ENCODE results near the gene KRTAP2-3. TPM values are rescaled to one million over a fixed set of nuclear protein-coding genes. Genes with fewer than 3 reads are reported as not detected.

Gene KRTAP2-3
- total RNA-seq, 1 experiment from 2014 or later, result 0.80 TPM

DNA sequence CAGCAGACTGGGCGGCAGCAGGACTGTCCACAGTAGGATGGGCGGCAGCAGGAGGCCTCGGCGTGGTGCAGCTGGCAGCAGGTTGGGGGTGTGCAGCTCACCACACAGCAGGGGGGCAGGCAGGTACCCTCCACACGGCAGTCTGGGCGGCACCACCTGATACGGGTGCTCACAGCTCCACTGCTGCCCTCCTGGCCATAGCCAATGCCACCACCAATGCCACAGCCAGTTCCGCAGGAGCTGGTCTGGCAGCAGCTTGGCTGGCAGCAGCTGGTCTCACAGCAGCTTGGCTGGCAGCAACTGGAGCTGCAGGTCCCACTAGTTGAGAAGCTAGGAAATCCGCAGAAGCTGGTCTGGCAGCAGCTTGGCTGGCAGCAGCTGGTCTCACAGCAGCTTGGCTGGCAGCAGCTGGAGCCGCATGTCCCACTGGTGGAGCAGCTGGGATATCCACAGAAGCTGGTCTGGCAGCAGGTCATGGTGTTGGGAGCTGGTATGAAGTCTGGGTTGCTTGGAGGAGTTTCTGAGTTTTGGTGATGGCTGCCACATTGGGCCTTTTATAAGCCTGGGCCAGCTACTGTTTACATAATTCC, 25.5 kb downstream of the KRTAP2-3 start, which contains the start of gene KRTAP1-3:
Gene KRTAP1-3, minus strand, starts transcription at position 529 of the 590 bp plus-strand sequence. Its CDS starts 53 bp downstream, at position 476.
- DNase-seq (ENCODE audit: low read depth), result peak; percentile 68

DNA sequence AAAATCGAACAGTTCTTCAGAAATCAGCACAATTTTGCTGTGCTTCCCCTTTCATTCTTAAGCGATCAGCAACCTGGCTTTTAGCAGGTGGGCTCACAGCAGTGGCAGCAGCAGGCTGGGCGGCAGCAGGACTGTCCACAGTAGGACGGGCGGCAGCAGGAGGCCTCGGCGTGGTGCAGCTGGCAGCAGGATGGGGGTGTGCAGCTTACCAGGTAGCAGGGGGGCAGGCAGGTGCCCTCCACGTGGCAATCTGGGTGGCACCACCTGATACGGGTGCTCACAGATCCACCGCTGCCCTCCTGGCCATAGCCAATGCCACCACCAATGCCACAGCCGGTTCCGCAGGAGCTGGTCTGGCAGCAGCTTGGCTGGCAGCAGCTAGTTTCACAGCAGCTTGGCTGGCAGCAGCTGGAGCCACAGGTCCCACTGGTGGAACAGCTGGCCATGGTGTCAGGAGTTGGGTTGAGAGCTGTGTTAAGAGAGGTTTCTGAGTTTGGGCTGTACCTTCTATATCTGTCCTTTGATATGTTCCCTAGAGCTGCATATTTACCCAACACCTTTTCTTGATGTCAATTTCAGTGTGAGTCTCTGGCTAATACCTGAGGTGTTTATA, 30.2 kb downstream of the KRTAP2-3 start, which contains the start of gene KRTAP1-4:
Gene KRTAP1-4, minus strand, starts transcription at position 563 of the 613 bp plus-strand sequence. Its CDS starts 117 bp downstream, at position 446.
- DNase-seq (ENCODE audit: low read depth), result no peak

DNA sequence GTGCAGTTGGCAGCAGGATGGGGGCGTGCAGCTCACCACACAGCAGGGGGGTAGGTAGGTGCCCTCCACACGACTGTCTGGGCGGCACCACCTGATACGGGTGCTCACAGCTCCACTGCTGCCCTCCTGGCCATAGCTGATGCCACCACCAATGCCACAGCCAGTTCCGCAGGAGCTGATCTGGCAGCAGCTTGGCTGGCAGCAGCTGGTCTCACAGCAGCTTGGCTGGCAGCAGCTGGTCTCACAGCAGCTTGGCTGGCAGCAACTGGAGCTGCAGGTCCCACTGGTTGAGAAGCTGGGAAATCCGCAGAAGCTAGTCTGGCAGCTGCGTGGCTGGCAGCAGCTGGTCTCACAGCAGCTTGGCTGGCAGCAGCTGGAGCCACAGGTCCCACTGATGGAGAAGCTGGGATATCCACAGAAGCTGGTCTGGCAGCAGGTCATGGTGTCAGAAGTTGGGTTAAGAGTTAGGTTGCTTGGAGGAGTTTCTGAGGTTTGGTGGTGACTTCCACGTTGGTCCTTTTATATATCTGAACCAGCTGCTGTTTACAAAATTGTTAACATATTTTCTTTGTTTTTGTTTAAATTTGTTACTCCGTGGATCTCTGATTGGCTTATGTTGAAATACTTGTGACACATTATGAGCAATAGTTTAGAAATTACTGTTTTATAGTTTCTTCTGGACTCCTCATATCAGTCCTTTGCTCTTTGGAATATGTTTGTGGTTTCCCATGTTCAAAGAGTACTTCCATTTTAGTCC, 33.0 kb downstream of the KRTAP2-3 start, which contains the start of gene KRTAP1-5:
Gene KRTAP1-5, minus strand, starts transcription at position 494 of the 757 bp plus-strand sequence. Its CDS starts 53 bp downstream, at position 441.
- peak; percentile 98 for DNase-seq (ENCODE audit: low read depth)

DNA sequence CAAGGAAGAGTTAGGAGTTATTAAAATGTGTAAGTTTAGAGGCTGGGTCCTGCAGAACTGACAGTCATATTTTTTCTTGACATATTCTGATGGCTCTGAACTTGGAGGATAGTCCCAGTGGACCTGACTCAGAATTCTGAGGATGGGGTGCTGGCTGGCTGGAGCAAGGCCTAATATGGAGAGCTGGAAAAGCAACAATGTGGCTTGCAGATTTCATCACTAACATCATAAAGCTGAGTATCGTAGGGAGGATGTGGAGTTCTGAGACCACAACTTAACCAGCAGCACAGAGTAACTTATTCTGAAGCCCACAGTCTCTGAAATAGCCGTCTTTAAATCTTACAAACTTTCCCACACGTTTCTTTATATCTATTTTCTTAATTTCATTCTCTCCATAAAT, 35.2 kb downstream of the KRTAP2-3 start:
- DNase-seq (ENCODE audit: low read depth), result peak; percentile 38

DNA sequence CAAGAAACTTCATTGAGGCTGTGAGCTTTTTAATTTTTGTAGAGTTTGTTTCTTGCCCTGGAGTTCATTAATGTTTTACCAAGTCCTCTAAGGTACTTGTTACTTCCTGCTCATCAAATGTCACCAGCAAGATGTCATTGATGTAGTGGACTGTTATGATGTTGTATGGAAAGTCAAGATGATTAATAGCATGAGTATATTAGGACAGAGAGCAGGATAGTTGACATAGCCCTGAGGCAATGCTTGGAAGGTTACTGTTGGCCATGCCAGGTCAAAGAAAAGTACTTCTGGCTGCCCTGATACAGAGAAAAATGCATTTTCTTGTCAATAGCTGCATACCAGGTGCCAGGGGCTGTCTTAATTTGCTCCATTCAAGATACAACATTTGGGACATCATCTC, 39.6 kb downstream of the KRTAP2-3 start:
- DNase-seq (ENCODE audit: low read depth), result no peak

DNA sequence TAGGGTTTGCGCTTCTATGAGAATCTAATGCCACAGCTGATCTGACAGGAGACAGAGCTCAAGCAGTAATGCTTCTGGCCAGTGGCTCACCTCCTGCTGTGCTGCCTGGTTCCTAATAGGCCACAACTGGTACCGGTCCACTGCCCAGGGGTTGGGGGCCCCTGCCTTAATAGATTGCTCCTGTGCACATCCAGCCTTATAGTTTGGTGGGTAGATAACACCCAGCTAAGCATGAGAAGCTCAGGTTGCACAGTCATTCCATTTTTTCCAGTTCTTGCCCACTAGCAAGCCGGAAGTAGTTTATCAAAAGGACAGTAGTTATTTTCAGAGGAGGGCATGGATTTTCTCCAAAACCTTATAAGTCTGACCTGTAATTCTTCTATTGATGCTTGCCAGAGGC, 40.5 kb downstream of the KRTAP2-3 start:
- DNase-seq (ENCODE audit: low read depth), result no peak

DNA sequence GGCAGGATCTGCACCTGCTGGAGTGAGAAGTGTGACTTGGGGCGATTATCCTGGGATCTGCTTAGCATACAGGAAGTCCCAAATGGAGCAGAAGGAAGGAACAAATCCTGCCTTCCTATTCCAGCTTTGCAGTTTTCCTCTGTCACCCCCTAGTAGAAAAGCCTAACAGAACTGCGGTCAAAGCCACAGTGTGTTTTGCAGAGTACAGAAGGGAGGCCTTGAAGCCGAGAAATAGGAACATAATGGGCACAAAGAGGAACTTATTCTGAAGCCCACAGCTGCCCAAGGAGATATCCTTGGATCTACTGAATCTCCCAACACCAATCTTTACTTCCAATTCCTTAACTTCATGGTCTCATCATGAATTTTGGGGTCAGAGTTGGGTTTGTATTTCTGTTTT, 41.4 kb downstream of the KRTAP2-3 start:
- no peak for DNase-seq (ENCODE audit: low read depth)

DNA sequence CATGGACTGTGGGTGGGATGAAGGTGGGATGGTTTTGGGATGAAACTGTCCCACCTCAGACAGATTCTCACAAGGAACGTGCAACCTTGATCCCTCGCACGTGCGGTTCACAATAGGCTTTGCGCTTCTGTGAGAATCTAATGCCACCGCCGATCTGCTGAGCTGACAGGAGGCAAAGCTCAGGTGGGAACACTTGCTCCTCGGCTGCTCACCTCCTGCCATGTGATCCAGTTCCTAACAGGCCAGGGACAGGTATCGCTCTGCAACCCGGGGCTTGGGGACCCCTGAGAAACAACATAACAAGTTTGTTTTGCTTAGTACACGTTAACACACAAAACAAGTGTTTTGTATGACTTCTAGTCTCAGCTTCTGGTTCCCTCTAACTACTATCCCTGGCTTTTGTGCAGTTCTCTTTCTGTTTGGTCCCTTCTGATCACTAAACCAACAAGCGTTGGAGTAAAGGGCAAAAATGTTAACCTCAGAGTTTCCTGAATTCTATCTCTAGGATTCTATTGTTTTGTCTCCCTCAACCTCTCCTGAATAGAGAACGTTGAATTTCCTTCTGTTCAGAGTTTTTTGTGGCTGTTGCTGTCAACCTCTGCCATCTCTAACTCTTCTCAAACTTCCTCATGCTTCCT, 43.2 kb downstream of the KRTAP2-3 start:
- DNase-seq (ENCODE audit: low read depth), result no peak

DNA sequence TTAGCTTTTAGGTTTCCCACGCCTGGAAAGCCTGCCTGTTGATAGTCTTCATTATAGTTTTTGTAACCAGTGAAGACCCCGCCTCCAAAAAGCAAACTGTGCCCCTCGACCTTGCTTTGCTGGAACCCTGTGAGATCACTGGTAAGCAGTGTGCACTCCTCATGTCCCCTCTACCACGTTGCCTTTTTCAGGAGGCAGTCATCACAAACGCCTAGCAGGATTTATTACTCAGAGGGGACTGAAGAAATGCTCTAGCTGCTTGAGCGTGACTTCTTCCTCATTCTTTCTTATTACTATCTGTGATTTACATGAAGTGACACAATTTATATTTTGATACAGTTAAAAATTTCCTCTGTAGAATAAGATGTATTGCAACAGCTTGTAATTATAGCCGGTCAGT, 44.5 kb downstream of the KRTAP2-3 start:
- DNase-seq (ENCODE audit: low read depth), result no peak

DNA sequence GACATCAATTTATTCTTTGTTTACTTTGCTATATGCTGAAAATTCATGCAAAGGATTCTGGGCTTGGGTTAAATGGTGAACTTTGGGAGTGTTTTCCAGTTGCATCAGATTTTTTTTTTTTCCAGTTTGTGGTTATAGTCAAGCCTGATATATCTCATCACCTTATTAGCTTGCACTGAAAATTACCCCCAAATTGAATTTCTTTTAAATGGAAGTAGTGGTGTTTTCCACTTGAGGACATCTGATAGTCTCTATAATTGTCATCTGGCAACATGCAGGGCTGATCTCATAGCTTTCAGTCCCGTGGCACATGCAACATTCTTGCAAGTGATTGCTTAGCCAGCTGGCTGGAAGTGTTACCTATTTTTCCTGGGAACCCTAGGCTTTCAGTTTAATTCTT, 46.3 kb downstream of the KRTAP2-3 start:
- DNase-seq (ENCODE audit: low read depth), result peak; percentile 37

DNA sequence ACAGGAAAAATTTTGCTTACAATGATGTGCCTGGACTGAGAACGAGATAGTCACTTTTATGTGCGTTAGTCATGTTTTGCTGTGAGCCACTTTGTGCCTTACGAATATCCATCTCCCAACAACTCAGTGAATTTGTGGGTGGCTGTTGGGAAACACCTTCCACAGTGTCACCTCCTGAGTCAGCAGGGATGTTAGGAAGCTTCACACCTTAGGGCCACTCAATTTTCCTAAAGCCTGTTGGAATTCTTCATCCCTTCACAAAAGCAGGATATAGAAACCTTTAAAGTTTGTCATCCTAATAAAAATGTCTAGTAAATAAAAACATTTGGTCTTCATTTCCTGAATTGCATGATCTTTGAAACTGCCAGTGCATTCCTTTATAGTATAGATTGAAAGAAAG, 46.7 kb downstream of the KRTAP2-3 start:
- no peak for DNase-seq (ENCODE audit: low read depth)

DNA sequence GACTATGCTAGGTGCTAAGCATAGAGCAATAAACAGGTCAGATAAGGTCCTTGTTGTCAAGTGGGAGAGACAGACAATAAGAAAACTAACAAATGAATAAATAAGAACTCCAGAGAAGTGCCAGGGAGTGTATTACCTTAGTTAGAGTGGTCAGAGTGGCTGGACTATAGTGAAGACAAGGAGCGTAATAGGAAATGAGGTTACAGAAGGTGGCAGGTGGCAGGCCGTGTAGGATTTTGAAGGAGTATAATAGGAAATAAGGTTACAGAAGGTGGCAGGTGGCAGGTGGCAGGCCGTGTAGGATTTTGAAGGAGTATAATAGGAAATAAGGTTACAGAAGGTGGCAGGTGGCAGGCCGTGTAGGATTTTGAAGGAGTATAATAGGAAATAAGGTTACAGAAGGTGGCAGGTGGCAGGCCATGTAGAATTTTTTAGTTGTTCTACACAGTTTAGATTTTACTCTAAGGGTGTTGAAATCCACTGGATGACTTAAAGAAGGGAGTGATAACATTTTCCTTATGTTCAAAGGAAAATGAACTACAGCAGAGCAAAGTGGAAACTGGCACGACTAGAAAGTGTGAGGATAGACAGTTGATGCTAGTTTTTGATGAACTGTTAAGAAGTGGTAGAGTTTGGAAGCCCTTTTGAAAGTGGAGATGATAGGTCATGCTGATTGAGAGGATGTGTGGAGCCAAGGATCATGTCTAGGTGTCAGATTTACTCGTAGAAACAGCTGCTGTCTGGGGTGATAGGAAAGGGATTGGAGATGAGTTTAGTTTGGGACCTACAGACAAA, 47.4 kb downstream of the KRTAP2-3 start:
- no peak for DNase-seq (ENCODE audit: low read depth)

DNA sequence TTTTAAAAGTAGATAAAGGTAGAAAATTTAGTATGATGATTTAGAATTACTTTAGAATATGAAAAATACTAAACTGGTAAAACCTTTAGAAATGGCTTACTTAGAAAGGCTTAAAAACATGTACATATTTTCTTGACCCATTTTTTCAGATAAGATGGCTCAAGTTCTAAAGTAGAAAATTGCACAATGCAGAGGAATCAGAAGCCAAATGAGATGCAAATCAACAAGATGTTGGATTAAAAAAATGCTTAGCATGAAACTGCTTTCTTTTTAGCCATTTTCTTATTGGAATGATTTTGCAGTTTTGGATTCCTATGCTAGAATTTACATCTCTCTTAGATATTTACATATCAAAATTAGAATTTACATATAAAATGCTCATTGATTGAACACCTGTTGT, 49.5 kb downstream of the KRTAP2-3 start:
- no peak for DNase-seq (ENCODE audit: low read depth)

DNA sequence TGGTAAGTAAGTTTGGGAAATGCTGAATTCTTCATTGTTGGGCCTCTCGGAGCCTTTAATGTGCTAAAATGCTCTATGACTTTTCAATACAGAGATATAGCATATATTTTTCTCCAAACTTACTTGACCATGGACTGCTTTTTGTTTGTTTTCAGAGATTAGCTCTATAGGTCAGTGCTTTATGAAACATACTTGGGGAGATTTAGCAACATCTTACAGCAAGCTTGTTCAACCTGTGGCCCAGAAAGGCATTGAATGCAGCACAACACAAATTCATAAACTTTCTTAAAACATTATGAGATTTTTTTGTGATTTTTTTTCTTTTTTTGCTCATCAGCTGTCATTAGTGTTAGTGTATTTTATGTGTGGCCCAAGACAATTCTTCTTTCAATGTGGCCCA, 50.0 kb downstream of the KRTAP2-3 start:
- DNase-seq (ENCODE audit: low read depth), result no peak

DNA sequence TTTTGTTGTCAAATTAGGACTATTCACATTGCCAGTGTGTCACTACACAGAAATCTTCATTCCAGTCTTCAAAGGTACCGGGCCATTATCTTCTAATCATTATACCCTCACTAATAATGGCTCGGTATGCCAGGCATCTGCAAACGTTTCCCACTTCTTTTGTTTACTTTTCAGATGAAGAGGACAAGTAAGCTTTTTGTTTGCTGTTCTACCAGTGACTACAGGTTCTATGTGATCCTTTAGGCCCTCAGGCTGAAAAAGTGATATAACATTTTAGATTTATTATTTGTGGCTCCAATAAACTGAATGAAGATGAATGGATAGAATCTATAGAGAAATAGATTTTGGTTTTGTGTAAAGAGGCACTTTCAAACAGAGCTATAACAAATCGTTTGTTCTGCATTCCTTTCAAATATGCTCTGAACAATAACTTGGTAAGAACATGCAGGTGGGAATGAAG, 50.6 kb downstream of the KRTAP2-3 start:
- DNase-seq (ENCODE audit: low read depth), result no peak

Other genes with a start within 250 kb of the KRTAP2-3 start
- gene KRT10, start 237.5 kb downstream of the KRTAP2-3 start, total RNA-seq (2014; rRNA removed), result 20.1 and 33.0 TPM in 2 replicates
- gene KRT12, start 192.9 kb downstream of the KRTAP2-3 start, total RNA-seq (2014; rRNA removed), result not detected in 2 replicates
- not detected in 2 replicates for gene KRT20, start 174.9 kb downstream of the KRTAP2-3 start, total RNA-seq (2014; rRNA removed)
- not detected in 2 replicates for gene KRT23, start 122.5 kb downstream of the KRTAP2-3 start, total RNA-seq (2014; rRNA removed)
- not detected in 2 replicates for gene KRT39, start 93.2 kb downstream of the KRTAP2-3 start, total RNA-seq (2014; rRNA removed)
- not detected in 2 replicates for gene KRT40, start 75.8 kb downstream of the KRTAP2-3 start, total RNA-seq (2014; rRNA removed)
- not detected in 2 replicates for gene KRTAP3-3, start 66.0 kb downstream of the KRTAP2-3 start, total RNA-seq (2014; rRNA removed)
- not detected in 2 replicates for gene KRTAP3-2, start 60.2 kb downstream of the KRTAP2-3 start, total RNA-seq (2014; rRNA removed)
- gene KRTAP3-1, start 51.0 kb downstream of the KRTAP2-3 start, total RNA-seq (2014; rRNA removed), result not detected in 2 replicates
- 2.8 and 6.0 TPM in 2 replicates for gene KRTAP1-5, start 32.9 kb downstream of the KRTAP2-3 start, total RNA-seq (2014; rRNA removed)
- not detected in 2 replicates for gene KRTAP1-4, start 29.9 kb downstream of the KRTAP2-3 start, total RNA-seq (2014; rRNA removed)
- not detected in 2 replicates for gene KRTAP1-3, start 25.2 kb downstream of the KRTAP2-3 start, total RNA-seq (2014; rRNA removed)
- gene KRTAP1-1, start 18.7 kb downstream of the KRTAP2-3 start, total RNA-seq (2014; rRNA removed), result not detected in 2 replicates
- gene KRTAP2-1, start 12.8 kb downstream of the KRTAP2-3 start, total RNA-seq (2014; rRNA removed), result not detected in 2 replicates
- gene KRTAP2-2, start 4.9 kb downstream of the KRTAP2-3 start, total RNA-seq (2014; rRNA removed), result not detected in 2 replicates
- not detected in 2 replicates for gene KRTAP2-4, start 5.8 kb upstream of the KRTAP2-3 start, total RNA-seq (2014; rRNA removed)
- gene KRTAP4-7, start 24.0 kb upstream of the KRTAP2-3 start, total RNA-seq (2014; rRNA removed), result not detected in 2 replicates
- gene KRTAP4-8, start 38.0 kb upstream of the KRTAP2-3 start, total RNA-seq (2014; rRNA removed), result not detected in 2 replicates
- gene KRTAP4-16, start 42.1 kb upstream of the KRTAP2-3 start, total RNA-seq (2014; rRNA removed), result not detected in 2 replicates
- not detected in 2 replicates for gene KRTAP4-9, start 45.3 kb upstream of the KRTAP2-3 start, total RNA-seq (2014; rRNA removed)
- not detected in 2 replicates for gene KRTAP4-11, start 58.3 kb upstream of the KRTAP2-3 start, total RNA-seq (2014; rRNA removed)
- gene KRTAP4-12, start 64.1 kb upstream of the KRTAP2-3 start, total RNA-seq (2014; rRNA removed), result not detected in 2 replicates
- not detected in 2 replicates for gene KRTAP4-6, start 80.4 kb upstream of the KRTAP2-3 start, total RNA-seq (2014; rRNA removed)
- gene KRTAP4-5, start 89.7 kb upstream of the KRTAP2-3 start, total RNA-seq (2014; rRNA removed), result not detected in 2 replicates
- not detected in 2 replicates for gene KRTAP4-4, start 100.6 kb upstream of the KRTAP2-3 start, total RNA-seq (2014; rRNA removed)
- gene KRTAP4-3, start 108.1 kb upstream of the KRTAP2-3 start, total RNA-seq (2014; rRNA removed), result not detected in 2 replicates
- not detected in 2 replicates for gene KRTAP4-2, start 118.1 kb upstream of the KRTAP2-3 start, total RNA-seq (2014; rRNA removed)
- not detected in 2 replicates for gene KRTAP4-1, start 124.8 kb upstream of the KRTAP2-3 start, total RNA-seq (2014; rRNA removed)
- not detected in 2 replicates for gene KRTAP9-1, start 129.8 kb upstream of the KRTAP2-3 start, total RNA-seq (2014; rRNA removed)
- gene KRTAP9-2, start 166.5 kb upstream of the KRTAP2-3 start, total RNA-seq (2014; rRNA removed), result not detected in 2 replicates
- gene KRTAP9-3, start 172.3 kb upstream of the KRTAP2-3 start, total RNA-seq (2014; rRNA removed), result not detected in 2 replicates
- gene KRTAP9-8, start 177.9 kb upstream of the KRTAP2-3 start, total RNA-seq (2014; rRNA removed), result not detected in 2 replicates
- gene KRTAP9-4, start 189.6 kb upstream of the KRTAP2-3 start, total RNA-seq (2014; rRNA removed), result not detected in 2 replicates
- not detected in 2 replicates for gene KRTAP9-9, start 195.3 kb upstream of the KRTAP2-3 start, total RNA-seq (2014; rRNA removed)
- not detected in 2 replicates for gene KRTAP9-6, start 205.3 kb upstream of the KRTAP2-3 start, total RNA-seq (2014; rRNA removed)
- not detected in 2 replicates for gene KRTAP9-7, start 215.6 kb upstream of the KRTAP2-3 start, total RNA-seq (2014; rRNA removed)
- not detected in 2 replicates for gene KRTAP29-1, start 242.7 kb upstream of the KRTAP2-3 start, total RNA-seq (2014; rRNA removed)
- not detected in 2 replicates for gene KRTAP16-1, start 249.2 kb upstream of the KRTAP2-3 start, total RNA-seq (2014; rRNA removed)